GM18502 (cell line): ENCODE data around the gene LEKR1.
"Not testable (repeated sequence)": the region's sequence is repeated elsewhere in the genome, so short reads cannot be mapped to it uniquely, and the experiment has no call there.

Source experiments
- ATAC-seq: cut with Tn5 transposase; IDR thresholded peaks from one replicate; pipeline ENCODE4 v1.9.1; 2021; ENCODE audit warnings: mild to moderate bottlenecking; ENCODE audit not compliant: unreplicated experiment, poor library complexity

LEKR1 gene

DNA sequence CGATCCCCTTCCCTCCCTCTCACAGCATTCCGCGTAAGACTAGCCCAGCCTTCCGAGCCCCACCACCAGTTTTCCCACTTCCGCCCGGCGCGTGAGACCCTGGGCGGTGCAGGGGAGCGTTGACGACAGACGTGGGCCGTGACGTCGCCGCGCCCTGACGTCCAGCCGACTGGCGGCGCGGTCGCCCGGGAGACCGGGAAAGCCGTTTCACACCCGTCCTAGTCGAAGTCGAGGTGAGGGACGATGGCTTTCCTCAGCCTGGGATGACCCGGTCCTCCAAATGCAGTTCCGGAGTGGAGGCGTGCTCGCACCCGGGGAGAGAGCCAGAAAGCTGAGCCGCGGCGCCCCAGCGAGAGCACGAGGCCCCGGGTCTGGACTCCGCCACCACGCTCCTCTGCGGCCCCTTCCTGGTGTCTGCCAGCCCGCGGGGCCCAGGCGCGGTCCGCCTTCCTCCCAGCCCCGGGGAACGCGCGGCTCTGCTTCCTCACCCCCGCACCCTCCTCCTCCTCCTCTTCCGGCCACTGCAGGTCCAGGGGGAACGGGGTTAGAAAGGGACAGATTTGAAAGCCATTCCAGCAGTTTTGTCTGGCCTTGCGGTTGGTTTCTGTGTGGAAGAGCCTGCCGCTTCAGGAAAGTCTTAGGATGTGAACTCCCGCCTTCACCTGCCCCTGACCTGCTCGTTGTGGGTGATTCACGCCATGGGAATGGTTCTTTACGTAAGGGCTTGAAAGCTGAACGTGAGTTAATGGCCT, at the start of gene LEKR1:
Gene LEKR1, plus strand, starts transcription at position 210 of the 752 bp plus-strand sequence. CDS start 2,977 bp downstream, outside the sequence.
- ATAC-seq: peak; percentile 92

DNA sequence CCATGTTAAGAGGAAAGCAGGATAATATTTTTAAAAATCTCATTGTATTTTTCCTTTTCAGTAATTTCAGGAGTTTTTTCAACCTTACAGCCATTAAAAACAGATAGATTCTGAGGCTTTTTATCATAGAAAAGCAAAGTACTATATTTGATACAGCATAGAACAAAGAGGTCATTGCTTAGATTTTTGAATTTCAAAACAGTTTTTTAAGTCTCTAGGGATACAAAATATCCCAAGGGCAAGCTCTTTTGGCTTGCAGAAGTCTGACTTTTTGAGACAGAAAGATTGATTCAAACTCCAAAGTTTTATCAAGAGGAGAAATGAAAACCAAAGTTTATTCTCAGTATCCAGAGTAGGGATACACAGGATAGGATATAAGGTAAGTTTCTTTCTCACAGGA, 49.3 kb upstream of the LEKR1 start:
- ATAC-seq: no peak

DNA sequence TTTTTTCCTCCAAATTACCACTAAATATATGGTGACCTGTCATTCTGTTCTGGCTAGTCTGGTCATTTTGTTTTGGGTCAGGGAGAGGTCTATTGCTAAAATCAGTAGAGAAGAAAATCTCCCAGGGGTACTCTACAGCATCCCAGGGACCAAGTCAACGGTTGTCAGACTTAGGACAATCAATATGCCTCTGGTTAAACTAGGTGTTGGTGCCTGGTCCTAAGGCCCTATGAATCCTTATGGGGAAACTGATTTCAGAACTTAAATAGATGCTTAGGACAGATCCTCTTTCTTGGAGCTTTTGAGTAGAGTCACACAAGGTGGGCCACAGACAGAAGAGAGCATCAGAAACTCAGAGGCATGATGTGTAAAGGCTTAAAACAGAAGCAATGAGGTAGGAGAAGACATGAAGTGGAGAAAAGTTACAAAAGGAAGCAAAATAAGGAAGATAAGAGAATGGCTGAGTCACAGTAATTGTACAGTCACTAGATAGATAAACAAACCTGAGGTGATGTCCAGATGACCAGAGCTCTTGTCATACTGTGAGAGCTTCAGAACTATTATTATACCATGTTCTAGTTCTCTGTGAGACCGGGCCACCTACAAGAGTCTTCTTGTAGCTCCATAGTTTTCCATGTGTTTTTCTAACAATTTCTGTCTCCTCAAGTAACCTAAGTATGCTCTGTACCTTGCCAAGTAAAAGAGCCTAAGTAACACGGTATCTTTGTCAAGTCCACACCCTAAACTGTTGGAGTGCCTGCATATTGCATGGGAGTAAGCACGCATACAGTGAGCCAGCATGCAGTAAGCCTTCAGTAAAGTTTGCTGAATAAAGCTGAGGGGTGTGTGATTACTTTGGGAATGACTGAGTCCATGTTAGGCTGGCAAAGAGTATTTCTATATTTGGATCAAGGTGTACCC, 44.6 kb upstream of the LEKR1 start:
- ATAC-seq: no peak

DNA sequence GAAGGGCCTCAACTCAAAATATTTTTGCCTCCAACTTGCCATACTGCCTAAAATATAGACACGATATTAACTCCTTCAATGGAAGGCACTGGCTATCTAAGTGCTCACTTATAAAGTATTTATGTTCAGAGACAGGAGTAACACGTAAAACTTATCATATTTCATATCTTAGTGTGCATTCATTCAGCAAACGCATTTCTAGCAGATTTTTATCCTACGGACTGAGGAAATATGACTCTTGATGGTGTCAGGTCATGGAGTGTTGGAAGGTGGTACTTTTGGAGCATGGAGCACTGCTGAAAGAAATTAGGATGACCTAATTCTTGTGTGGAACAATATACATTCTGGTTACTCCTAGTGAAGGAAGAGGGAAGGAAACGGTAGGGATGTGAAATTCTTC, 43.8 kb upstream of the LEKR1 start:
- no peak for ATAC-seq

DNA sequence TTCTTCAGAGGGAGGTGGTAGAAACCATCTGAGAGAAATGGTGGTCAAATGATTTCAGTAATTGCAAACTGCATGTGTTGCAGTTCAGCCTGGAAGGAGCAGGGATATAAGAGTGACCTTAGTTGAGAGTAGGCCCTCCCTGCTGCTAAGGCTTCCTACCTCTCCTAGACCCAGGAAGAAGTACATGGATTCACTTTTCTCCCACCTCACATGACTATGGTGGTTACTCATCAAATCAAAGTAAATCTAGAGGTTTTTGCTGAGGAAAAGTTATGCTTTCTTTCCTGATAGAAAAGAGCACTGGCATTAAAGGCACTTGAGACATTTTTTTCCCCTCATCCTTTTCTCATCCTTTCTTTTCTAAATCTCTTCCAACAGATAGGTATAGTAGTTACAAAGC, 43.2 kb upstream of the LEKR1 start:
- ATAC-seq: no peak

DNA sequence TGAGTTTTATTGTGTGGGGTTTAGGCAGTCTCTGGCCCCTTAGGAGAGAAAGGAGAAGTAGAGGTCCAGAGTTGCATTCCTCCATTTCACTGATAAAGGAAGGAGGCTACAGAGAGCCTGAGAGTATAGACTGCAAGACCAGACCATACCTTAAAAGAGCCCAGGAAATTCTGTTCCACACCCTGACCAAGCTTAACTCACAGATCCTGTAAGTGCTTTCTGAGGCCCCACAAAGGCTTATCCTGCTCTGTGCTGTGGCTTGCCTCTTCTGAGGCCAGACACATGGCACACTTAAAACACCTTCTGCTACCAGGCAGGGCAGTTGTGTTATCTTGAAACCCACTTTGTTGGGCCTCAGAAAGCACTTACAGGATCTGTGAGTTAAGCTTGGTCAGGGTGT, 39.2 kb upstream of the LEKR1 start:
- ATAC-seq: no peak

DNA sequence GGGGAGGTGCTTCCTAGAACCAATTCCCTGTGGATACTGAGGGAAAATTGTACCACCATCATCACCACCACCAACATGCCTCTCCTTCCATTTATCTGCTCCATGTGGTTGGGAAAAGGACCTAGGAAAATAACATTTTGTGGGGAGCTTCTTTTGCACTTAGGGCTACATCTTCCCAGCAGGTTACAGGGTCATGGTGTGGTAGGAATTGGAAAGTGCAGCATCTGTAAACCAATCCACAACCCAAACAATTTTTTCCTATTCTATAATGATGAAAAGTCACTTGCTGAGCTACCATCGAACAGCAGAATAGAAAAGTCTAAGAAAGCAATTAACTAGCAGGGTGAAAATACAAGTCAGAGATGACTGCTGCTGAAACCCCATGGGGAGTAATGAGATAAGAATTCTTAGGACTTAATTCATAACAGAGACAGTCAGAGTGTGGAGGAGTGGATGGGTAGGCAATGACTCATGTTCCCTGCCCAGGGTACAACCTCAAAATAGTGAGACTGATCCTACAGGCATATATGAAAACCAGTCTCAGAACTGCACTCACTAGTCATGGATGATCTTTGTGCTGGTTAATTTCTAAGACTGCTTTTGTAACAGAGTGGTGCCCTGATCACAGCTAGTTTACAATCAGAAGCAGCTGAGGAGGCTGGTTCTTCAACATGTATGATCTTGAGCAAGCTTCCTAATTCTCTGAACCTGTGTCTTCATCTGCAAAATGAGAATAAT, 38.1 kb upstream of the LEKR1 start:
- peak; percentile 82 for ATAC-seq

DNA sequence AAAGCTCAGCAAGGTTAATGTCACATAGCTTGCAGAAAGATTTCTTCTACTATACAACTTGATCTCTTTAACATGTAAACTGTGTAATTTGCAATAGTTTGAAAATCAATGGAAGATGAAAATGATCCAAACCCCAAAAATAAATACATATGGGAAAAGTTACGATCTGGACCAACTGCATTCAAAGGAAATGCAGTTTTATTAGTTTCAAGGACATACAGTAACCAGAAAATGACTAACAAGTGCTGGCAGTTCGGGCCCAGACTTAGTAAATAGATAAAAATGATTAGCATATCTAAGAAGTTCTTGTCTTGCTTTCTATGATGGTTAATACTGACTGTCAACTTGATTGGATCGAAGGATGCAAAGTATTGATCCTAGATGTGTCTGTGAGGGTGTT, 37.3 kb upstream of the LEKR1 start:
- no peak for ATAC-seq

DNA sequence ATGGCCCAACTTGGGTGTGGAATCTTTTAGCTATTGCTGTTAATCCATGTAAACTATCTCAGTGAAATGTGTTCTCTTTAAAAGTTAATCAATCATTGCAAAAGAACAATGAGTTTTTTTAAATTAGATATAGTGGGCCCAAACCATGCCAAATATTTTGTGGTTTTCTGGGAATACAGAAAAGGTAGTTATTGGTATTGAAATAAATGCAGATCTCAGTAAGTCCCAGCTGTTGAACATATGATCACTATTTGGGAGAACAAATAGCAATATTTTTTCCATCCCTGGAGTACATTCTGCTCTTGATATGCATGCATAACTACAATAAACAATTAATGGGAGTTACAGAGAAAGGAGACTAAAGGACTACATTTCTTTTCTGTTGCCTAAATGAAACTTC, 36.0 kb upstream of the LEKR1 start:
- no peak for ATAC-seq

DNA sequence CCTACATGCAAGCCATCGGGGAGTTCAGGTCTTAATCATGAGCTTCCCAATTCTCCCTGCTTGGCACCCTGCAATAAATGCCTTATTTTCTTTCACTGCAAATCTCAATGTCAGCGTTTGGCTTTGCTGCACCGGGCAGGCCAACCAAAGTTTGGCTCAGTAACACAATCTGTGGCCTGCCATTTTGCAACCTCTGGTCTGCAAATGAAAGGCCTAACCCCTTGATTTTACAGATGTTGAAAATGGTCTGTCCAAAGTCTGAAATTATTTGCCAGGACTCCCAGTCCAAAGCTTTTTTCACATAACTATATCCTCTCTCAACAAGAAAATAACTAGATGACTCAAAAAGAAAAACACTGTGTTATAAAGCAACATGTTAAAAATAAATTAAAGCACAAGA, 34.0 kb upstream of the LEKR1 start:
- ATAC-seq: no peak

DNA sequence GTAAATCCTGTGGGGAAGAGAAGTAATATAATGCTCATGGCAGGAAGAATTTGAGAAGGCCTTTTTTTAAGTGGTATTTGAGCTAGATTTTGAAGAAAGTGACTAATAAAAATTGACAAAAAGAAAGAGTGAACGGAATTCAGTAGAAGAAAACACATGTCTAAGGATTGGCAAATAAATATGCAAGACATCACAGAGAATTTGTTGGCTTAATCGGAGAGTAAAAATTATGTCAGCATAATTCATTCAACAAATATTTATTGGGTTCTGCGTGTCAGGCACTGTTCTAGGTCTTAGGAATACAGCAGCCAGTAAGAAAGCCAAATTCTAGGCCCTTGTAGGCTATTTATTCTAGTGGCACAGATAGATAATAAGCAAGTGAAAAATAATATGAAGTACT, 33.6 kb upstream of the LEKR1 start:
- no peak for ATAC-seq

DNA sequence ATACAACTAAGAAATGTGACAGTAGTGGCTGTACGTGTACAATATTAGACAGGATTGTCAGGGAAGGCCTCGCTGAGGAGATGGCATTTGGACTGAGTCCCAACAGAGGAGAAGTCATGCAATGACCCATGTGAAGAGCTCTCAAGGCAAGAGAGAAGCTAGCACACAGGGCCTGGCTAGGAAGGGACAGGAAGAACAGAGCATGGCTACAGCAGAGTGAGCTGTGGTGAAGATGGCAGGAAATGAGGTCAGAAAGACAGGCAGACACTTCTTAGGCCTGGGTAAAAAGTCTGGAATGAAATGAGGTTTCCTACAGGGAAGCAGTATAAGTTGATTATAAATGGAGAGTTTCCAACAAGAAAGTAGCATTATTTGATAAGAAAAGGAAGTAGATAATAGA, 33.2 kb upstream of the LEKR1 start:
- peak; percentile 62 for ATAC-seq

DNA sequence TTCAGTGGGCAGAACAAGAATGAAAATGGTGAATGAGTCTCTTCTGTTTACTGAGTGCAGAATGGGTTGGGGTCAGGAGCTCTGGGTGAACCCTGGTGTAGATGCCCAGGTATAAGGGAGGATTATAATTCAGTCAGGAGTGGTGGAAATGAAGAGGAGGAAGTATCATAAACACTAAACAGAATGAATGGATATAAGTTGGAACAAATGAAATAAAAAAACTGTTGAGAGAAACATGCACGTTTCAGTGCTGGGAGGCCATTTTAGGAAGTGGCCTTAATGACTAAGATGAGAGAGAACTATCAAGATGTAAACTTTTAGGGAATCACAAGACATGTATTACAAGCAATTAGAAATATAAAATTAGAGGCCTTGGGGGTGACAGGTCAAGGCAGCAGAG, 32.8 kb upstream of the LEKR1 start:
- no peak for ATAC-seq

DNA sequence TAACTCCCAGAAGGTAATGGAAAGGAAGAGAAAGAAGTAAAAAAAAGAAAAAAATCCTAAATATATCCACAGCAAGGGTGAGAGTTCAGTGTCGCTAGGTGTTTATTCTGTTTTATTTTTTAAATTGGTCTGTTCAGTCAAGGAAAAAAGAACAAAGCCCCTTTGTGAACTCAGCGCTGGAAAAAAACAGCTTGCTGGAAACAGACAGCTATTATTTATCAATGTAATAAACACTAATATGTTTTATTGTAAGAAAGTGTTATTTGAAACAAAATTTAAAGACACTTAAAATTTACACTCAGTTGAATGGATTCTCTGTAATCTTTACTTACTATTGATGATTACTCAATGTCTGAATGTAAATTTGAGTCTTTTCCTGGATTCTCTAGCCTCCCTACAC, 32.3 kb upstream of the LEKR1 start:
- no peak for ATAC-seq

DNA sequence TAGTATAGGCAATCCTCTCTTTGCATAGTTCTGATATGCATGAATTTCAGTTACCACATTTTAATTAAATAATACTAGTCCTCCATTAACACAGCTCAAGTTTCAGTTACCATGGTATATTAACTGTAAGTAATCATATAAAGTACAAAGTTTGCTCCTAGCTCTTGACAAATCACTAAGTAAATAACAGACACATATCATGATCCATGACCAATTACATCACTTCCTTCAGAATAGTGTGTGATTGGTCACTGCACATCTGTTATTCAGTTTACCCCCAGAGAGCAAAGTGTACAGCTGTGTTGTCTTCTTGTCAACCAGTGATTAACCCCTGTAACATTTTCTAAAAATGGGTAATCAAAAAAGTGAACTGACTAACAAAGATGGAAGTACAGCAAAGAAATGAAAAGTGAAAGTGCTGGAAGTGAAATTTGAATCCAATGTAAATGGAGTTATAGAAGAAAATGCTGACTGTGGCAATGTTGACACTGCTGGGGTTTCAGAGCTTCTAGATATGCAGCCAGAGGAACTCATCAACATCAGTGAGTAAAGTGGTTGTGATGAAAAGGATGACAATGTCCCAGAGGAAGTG, 30.2 kb upstream of the LEKR1 start:
- ATAC-seq: no peak

DNA sequence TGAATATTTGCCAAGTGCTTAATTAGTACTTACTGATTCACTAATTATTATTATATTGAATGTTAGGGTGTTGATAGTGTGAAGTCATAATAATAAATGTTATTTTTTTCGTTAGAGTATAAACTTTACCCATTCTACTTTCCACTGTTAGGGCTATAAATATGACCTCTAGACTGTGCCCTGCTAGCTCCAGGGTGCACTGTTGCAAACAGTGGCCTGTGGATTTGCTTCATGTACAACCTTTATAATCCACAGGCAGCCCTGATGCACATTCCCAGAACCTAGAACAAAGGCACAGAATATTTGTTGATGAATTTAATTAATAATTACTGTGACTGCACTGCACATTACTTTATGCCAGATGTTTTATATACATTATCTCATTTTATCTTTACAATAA, 28.8 kb upstream of the LEKR1 start:
- ATAC-seq: no peak

DNA sequence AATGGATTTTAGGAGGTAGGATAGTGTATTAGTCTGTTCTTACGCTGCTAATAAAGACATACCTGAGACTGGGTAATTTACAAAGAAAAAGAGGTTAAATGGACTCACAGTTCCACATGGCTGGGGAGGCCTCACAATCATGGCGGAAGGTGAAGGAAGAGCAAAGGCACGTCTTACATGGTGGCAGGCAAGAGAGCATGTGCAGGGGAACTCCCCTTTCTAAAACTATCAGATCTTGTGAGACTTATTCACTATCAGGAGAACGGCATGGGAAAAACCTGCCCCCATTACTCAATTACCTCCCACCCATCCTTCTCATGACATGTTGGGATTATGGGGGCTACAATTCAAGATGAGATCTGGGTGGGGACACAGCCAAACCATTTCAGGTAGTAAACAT, 25.9 kb upstream of the LEKR1 start:
- ATAC-seq: not testable (repeated sequence)

DNA sequence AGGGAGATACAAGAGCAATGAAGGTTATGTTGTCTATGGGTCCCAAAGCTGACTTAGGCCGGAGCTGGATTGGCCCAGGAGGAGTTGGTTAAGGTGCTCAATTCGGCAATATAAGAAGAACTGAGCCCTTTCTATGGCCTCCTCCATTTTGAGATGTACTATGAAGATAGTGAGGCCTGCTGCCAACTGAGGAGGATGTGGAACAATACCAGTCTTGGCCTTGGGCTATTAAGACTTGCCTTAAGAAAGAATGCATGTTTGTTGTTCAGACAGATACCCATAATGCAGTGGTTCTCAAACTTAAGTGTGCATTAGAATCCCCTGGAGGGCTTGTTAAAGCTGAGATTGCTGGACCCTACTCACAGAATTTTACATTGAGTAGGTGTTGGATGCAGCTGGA, 24.4 kb upstream of the LEKR1 start:
- no peak for ATAC-seq

DNA sequence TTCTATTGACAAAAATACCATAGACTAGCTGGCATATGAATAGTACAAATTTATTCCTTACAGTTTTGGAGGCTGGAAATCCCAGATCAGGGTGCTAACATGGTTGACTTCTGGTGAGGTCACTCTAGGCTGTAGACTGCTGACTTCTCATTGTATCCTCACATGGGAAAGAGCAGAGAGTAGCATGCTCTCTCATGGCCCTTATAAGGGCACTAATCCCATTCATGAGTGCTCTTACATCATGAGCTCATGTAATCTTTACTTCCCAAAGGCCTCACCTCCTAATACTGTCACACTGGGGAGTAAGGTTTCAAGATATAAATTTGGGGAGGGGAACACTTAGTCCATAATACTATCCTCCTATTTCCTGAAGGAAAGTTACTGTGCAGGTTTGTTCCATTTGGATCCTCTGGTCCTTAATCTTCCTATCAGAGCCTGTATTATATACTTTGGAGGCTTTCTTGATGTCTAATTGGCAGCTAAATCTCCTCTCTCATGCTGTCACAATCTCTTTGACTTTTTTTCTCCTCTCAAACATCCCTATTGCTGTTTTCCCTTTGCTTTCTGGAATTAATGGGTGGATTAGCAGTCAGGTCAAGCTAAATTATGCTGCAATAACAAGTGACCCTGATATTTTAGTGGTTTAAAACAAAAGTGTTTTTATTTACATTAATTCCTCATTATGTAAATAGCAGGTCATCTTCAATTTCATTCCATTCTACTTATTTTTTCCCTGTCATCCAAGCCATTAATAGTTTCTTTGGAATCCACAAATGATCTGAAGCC, 23.1 kb upstream of the LEKR1 start:
- ATAC-seq: no peak
